GM21723 (cell line): Measurements from ENCODE around the gene TCF7.
A peak's percentile ranks its signal among the peaks of the same experiment; 100 is the strongest.

ENCODE experiments used
- ATAC-seq: cut with Tn5 transposase; IDR thresholded peaks from one replicate; pipeline ENCODE4 v1.9.1; 2021; ENCODE audit warnings: mild to moderate bottlenecking, moderate library complexity; ENCODE audit not compliant: unreplicated experiment

TCF7 gene

GRCh38 chr5:134129411-134130238 lies 15.1 kb downstream of the TCF7 start:
- no peak for ATAC-seq

GRCh38 chr5:134130239-134130945 lies 15.9 kb downstream of the TCF7 start:
- ATAC-seq: no peak

GRCh38 chr5:134131165-134131564 lies 16.7 kb downstream of the TCF7 start:
- ATAC-seq: no peak

- ATAC-seq: no peak
Measured at GRCh38 chr5:134131578-134132350, 17.3 kb downstream of the TCF7 start.

GRCh38 chr5:134132372-134133187 lies 18.1 kb downstream of the TCF7 start:
- ATAC-seq: peak; percentile 71

- no peak for ATAC-seq
Measured at GRCh38 chr5:134133188-134133994, 18.9 kb downstream of the TCF7 start.

GRCh38 chr5:134133995-134134541 lies 19.6 kb downstream of the TCF7 start:
- ATAC-seq: no peak

GRCh38 chr5:134135091-134135655 lies 20.7 kb downstream of the TCF7 start:
- ATAC-seq: no peak

GRCh38 chr5:134136221-134136631 lies 21.7 kb downstream of the TCF7 start:
- no peak for ATAC-seq

- ATAC-seq: no peak
Measured at GRCh38 chr5:134136771-134137170, 22.3 kb downstream of the TCF7 start.

GRCh38 chr5:134138416-134139376 lies 24.2 kb downstream of the TCF7 start:
- peak; percentile 69 for ATAC-seq

- ATAC-seq: no peak
Measured at GRCh38 chr5:134139377-134139851, 24.9 kb downstream of the TCF7 start.

GRCh38 chr5:134139891-134140469 lies 25.5 kb downstream of the TCF7 start:
- no peak for ATAC-seq

GRCh38 chr5:134140530-134141201 lies 26.2 kb downstream of the TCF7 start:
- peak; percentile 42 for ATAC-seq

GRCh38 chr5:134141331-134142050 lies 27.0 kb downstream of the TCF7 start:
- no peak for ATAC-seq

GRCh38 chr5:134142052-134142451 lies 27.6 kb downstream of the TCF7 start:
- no peak for ATAC-seq
